GM12878 (cell line): ENCODE measurements around the gene TSPAN31. TPM values are rescaled to one million over a fixed set of nuclear protein-coding genes. Genes with fewer than 3 reads are reported as not detected.

Experiments used
- ASH2L ChIP-seq: fragments of 300-600, 200-600 bp; sonication (generic); IDR thresholded peaks from 2 replicates; pipeline ENCODE4 v1.6.1; 2017; ENCODE audit warnings: low read depth, mild to moderate bottlenecking, borderline replicate concordance
- BHLHE40 ChIP-seq, 2 experiments: fragments of 450-650 bp in 1 of 2; IDR thresholded peaks; 2 replicates each; pipeline ENCODE4 v1.6.1; 2011 to 2017; ENCODE audit warnings: low read depth in 2 of 2, borderline replicate concordance in 1 of 2, improper control_type of control experiment in 1 of 2, low read length in 1 of 2, mild to moderate bottlenecking in 1 of 2
- CHD2 ChIP-seq: IDR thresholded peaks from 2 replicates; pipeline ENCODE4 v1.6.1; 2011; ENCODE audit warnings: low read depth, low read length, improper control_type of control experiment, borderline replicate concordance
- CHD4 ChIP-seq: fragments of 200-600 bp; sonication (generic); IDR thresholded peaks from 2 replicates; pipeline ENCODE4 v1.6.1; 2016; ENCODE audit warnings: mild to moderate bottlenecking
- EGR1 ChIP-seq, 2 experiments: IDR thresholded peaks; 1 replicate in 1 of 2; 2 replicates in 1 of 2; pipeline ENCODE4 v1.6.1; 2011 to 2012; ENCODE audit warnings: low read depth in 2 of 2, low read length in 2 of 2, borderline replicate concordance in 1 of 2, mild to moderate bottlenecking in 1 of 2, moderate library complexity in 1 of 2
- ESRRA ChIP-seq: IDR thresholded peaks from 2 replicates; pipeline ENCODE4 v1.6.1; 2012; ENCODE audit warnings: mild to moderate bottlenecking, low read length, improper control_type of control experiment
- ETV6 ChIP-seq, 2 experiments: fragments of 450-650 bp in 1 of 2; IDR thresholded peaks in 1 of 2; conservative IDR thresholded peaks in 1 of 2; 2 replicates each; pipeline ENCODE4 v1.6.1; 2014; ENCODE audit warnings: antibody characterized with exemption in 1 of 2, borderline replicate concordance in 1 of 2, low read depth in 1 of 2, mild to moderate bottlenecking in 1 of 2, moderate library complexity in 1 of 2
- GABPA ChIP-seq: IDR thresholded peaks from 2 replicates; pipeline ENCODE4 v1.6.1; 2014; ENCODE audit warnings: antibody characterized with exemption, low read depth, mild to moderate bottlenecking, inconsistent platforms
- GATAD2B ChIP-seq: fragments of 450-650 bp; conservative IDR thresholded peaks from 2 replicates; pipeline ENCODE4 v1.6.1; 2017; ENCODE audit warnings: low read depth, mild to moderate bottlenecking, moderate library complexity
- IRF4 ChIP-seq: IDR thresholded peaks from 2 replicates; pipeline ENCODE4 v1.6.1; 2011; ENCODE audit warnings: low read depth, low read length
- JUNB ChIP-seq: IDR thresholded peaks from 2 replicates; pipeline ENCODE4 v1.6.1; 2016; ENCODE audit warnings: antibody characterized with exemption, mild to moderate bottlenecking
- MEF2B ChIP-seq: fragments of 450-650 bp; IDR thresholded peaks from 2 replicates; pipeline ENCODE4 v1.6.1; 2018; ENCODE audit warnings: mild to moderate bottlenecking, moderate library complexity; ENCODE audit not compliant: partially characterized antibody, poor library complexity, severe bottlenecking
- NR2C2 ChIP-seq: IDR thresholded peaks from 2 replicates; pipeline ENCODE4 v1.6.1; 2011; ENCODE audit warnings: borderline replicate concordance, low read depth; ENCODE audit not compliant: control insufficient read depth, insufficient read length
- NRF1 ChIP-seq: conservative IDR thresholded peaks from 2 replicates; pipeline ENCODE4 v1.6.1; 2011; ENCODE audit warnings: mild to moderate bottlenecking, low read depth, low read length, improper control_type of control experiment
- PML ChIP-seq: IDR thresholded peaks from 2 replicates; pipeline ENCODE4 v1.6.1; 2012; ENCODE audit warnings: low read length, inconsistent platforms
- POLR2AphosphoS5 ChIP-seq: IDR thresholded peaks from 2 replicates; pipeline ENCODE4 v1.6.1; 2011; ENCODE audit warnings: mild to moderate bottlenecking, low read length, inconsistent platforms
- SMARCA5 ChIP-seq: fragments of 450-650 bp; IDR thresholded peaks from 2 replicates; pipeline ENCODE4 v1.6.1; 2017; ENCODE audit warnings: mild to moderate bottlenecking
- SUPT20H ChIP-seq: IDR thresholded peaks from 2 replicates; pipeline ENCODE4 v1.6.1; 2011; ENCODE audit warnings: low read depth, mild to moderate bottlenecking, low read length, moderate library complexity, borderline replicate concordance; ENCODE audit not compliant: control insufficient read depth
- SUZ12 ChIP-seq: fragments of 200-600 bp; sonication (generic); IDR thresholded peaks from one replicate; pipeline ENCODE4 v1.6.1; 2018; ENCODE audit warnings: antibody characterized with exemption, mild to moderate bottlenecking; ENCODE audit not compliant: unreplicated experiment
- ZNF274 ChIP-seq: IDR thresholded peaks from one replicate; pipeline ENCODE4 v1.8.0; 2011; ENCODE audit not compliant: insufficient read length, insufficient read depth
- ZSCAN29 ChIP-seq: fragments of 450-650 bp; IDR thresholded peaks from 2 replicates; pipeline ENCODE4 v1.6.1; 2017; ENCODE audit warnings: mild to moderate bottlenecking, moderate library complexity
- polyA plus RNA-seq, 11 experiments: library from polyadenylated mRNA; depleted of rRNA in 4 of 11; unstranded in 6 of 11; stranded (reverse) in 5 of 11; fragments of >200 nt; fragmentation: Nextera tagmentation in 4 of 11; fragmentation: Illumina TruSeq in 1 of 11; extraction: Ambion mirVana in 4 of 11; extraction: Trizol in 1 of 11; gene quantifications; 1 replicate in 1 of 11; 2 replicates in 10 of 11; pipeline versions ENCODE4 v1.2.1 to v1.2.3, GENCODE V29; 2011 to 2016; ENCODE audit warnings: inconsistent platforms in 2 of 11, missing spikeins in 2 of 11, low read depth in 1 of 11
- total RNA-seq, 4 experiments: library from RNA; depleted of rRNA in 3 of 4; stranded (reverse); fragments of >200 nt in 3 of 4; fragmentation: Illumina TruSeq in 1 of 4; extraction: Trizol in 1 of 4; gene quantifications; 2 replicates each; pipeline versions ENCODE4 v1.2.1 to v1.2.3, GENCODE V29; 2013 to 2021
- TF ChIP-seq, protein P1 (sequence below): IDR thresholded peaks from 2 replicates; pipeline ENCODE4 v1.6.1; 2011; ENCODE audit warnings: low read depth, mild to moderate bottlenecking, low read length, moderate library complexity, borderline replicate concordance; ENCODE audit errors: extremely low read depth
- TF ChIP-seq, protein P2 (sequence below): fragments of 450-650 bp; IDR thresholded peaks from 2 replicates; pipeline ENCODE4 v1.6.1; 2016; ENCODE audit warnings: mild to moderate bottlenecking, moderate library complexity, borderline replicate concordance
- TF ChIP-seq, protein P3 (sequence below): fragments of 450-650 bp; IDR thresholded peaks from 2 replicates; pipeline ENCODE4 v1.6.1; 2016; ENCODE audit warnings: mild to moderate bottlenecking

TSPAN31 gene
- total and polyA plus RNA-seq, 10 of the 15 experiments (the other 5 are each of a cell fraction or from before 2014, with no cell fraction given), result 11.8 to 32.2 (median 24.7) TPM

DNA sequence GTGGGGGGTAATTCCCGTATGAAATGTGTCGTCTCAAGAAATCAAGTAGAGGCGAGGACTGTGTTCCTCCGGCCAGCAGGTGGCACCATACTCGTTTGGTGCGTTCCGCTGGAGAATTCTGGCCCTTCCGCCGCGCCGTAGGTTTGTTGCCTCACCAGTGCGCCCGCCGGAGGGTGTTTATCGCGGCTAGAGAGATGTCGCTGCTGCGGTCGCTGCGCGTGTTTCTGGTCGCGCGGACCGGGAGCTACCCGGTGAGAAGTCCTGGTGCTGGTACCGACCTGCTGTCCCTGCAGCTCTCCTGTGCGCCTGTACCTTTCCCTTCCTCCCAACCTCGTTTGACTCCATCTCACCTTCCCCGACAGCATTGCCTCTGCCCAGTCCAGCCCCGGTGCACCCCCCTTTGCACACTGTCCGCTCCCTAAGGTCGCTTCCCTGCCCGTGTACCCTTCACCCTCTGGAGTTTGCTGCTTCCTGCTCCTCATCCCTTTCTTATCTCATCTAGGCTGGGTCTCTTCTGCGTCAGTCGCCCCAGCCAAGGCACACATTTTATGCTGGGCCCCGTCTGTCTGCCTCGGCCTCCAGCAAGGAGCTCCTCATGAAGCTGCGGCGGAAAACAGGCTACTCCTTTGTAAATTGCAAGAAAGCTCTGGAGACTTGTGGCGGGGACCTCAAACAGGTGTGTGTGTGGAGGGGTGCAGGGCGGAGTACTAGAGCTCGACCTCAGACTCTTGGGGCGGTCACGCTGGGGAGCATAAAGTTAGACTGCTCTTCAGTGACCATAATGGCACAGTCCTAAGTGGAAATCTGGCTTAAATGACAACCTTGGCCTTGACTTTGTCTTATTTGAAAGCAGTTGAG, 38.0 kb downstream of the TSPAN31 start, which contains the start of gene TSFM (continued):
- TF ChIP-seq NR2C2 (no peak), CHD4 (no peak), GATAD2B (peak; percentile 50; the same call in 1 of the 2 replicates), CHD2 (peak; percentile 68), BHLHE40 (IDR thresholded peaks at IDR 0.05; ENCODE audit: borderline replicate concordance in 1 of 2, low read depth in 2 of 2, low read length in 1 of 2) (peak; percentile 65 to 73; a peak in 3 of 4 replicates), PML (peak; percentile 92; the same call in 1 of the 2 replicates), ESRRA (no peak), GABPA (peak; percentile 59; the same call in 1 of the 2 replicates), ETV6 (conservative IDR thresholded peaks at IDR 0.05 in 1 of 2, IDR thresholded peaks at IDR 0.05 in 1 of 2; ENCODE audit: borderline replicate concordance in 1 of 2, low read depth in 1 of 2) (no peak), SUZ12 (no peak), ASH2L (0 out of 2 replicates have a peak, but pooled peaks have one; percentile 25), SUPT20H (no peak), EGR1 (IDR thresholded peaks at IDR 0.05; ENCODE audit: borderline replicate concordance in 1 of 2, low read depth in 2 of 2, low read length in 2 of 2) (peak in 1 of 2 experiments; percentile 87; a peak in 2 of 3 replicates), ZSCAN29 (no peak), NRF1 (no peak), JUNB (no peak), POLR2AphosphoS5 (peak; percentile 94), ZNF274 (no peak), MEF2B (no peak), SMARCA5 (peak; percentile 85; the same call in 1 of the 2 replicates), IRF4 (0 out of 2 replicates have a peak, but pooled peaks have one; percentile 44)
- TF ChIP-seq, protein P1, sequence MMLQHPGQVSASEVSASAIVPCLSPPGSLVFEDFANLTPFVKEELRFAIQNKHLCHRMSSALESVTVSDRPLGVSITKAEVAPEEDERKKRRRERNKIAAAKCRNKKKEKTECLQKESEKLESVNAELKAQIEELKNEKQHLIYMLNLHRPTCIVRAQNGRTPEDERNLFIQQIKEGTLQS, result peak; percentile 58; the same call in 1 of the 2 replicates
- TF ChIP-seq, protein P2, sequence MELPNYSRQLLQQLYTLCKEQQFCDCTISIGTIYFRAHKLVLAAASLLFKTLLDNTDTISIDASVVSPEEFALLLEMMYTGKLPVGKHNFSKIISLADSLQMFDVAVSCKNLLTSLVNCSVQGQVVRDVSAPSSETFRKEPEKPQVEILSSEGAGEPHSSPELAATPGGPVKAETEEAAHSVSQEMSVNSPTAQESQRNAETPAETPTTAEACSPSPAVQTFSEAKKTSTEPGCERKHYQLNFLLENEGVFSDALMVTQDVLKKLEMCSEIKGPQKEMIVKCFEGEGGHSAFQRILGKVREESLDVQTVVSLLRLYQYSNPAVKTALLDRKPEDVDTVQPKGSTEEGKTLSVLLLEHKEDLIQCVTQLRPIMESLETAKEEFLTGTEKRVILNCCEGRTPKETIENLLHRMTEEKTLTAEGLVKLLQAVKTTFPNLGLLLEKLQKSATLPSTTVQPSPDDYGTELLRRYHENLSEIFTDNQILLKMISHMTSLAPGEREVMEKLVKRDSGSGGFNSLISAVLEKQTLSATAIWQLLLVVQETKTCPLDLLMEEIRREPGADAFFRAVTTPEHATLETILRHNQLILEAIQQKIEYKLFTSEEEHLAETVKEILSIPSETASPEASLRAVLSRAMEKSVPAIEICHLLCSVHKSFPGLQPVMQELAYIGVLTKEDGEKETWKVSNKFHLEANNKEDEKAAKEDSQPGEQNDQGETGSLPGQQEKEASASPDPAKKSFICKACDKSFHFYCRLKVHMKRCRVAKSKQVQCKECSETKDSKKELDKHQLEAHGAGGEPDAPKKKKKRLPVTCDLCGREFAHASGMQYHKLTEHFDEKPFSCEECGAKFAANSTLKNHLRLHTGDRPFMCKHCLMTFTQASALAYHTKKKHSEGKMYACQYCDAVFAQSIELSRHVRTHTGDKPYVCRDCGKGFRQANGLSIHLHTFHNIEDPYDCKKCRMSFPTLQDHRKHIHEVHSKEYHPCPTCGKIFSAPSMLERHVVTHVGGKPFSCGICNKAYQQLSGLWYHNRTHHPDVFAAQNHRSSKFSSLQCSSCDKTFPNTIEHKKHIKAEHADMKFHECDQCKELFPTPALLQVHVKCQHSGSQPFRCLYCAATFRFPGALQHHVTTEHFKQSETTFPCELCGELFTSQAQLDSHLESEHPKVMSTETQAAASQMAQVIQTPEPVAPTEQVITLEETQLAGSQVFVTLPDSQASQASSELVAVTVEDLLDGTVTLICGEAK, result peak; percentile 36; the same call in 1 of the 2 replicates
- TF ChIP-seq, protein P3, sequence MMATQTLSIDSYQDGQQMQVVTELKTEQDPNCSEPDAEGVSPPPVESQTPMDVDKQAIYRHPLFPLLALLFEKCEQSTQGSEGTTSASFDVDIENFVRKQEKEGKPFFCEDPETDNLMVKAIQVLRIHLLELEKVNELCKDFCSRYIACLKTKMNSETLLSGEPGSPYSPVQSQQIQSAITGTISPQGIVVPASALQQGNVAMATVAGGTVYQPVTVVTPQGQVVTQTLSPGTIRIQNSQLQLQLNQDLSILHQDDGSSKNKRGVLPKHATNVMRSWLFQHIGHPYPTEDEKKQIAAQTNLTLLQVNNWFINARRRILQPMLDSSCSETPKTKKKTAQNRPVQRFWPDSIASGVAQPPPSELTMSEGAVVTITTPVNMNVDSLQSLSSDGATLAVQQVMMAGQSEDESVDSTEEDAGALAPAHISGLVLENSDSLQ, result peak; percentile 8; the same call in 1 of the 2 replicates
